TTC549 (cell line): ENCODE results near the gene AGAP3.

Experiments
- FAIRE-seq: peaks from 2 replicates; lab custom pipeline; 2012; peaks lifted over from hg19 to GRCh38; lab: Jason Lieb, UNC

The AGAP3 gene

GRCh38 chr7:151074817-151075661, 11.2 kb upstream of the AGAP3 start:
- FAIRE-seq, result no peak

- FAIRE-seq, result no peak
Observed at GRCh38 chr7:151075662-151075971, 10.7 kb upstream of the AGAP3 start.

GRCh38 chr7:151075978-151076426, 10.3 kb upstream of the AGAP3 start:
- FAIRE-seq, result no peak

- FAIRE-seq, result no peak
Observed at GRCh38 chr7:151076863-151077704, 9.2 kb upstream of the AGAP3 start.

- FAIRE-seq, result no peak
Observed at GRCh38 chr7:151077705-151078232, 8.5 kb upstream of the AGAP3 start.

GRCh38 chr7:151078233-151079040, 7.8 kb upstream of the AGAP3 start:
- FAIRE-seq, result no peak

GRCh38 chr7:151079199-151079910, 6.9 kb upstream of the AGAP3 start:
- FAIRE-seq, result no peak

- no peak for FAIRE-seq
Observed at GRCh38 chr7:151080067-151080521, 6.2 kb upstream of the AGAP3 start.

GRCh38 chr7:151080522-151081169, 5.6 kb upstream of the AGAP3 start, which contains the start of gene FASTK:
Gene FASTK (minus strand): TSS chr7:151080809. CDS start chr7:151080766, 43 bp downstream.
- no peak for FAIRE-seq

- FAIRE-seq, result no peak
Observed at GRCh38 chr7:151081170-151082101, 4.8 kb upstream of the AGAP3 start.

- no peak for FAIRE-seq
Observed at GRCh38 chr7:151082141-151083070, 3.9 kb upstream of the AGAP3 start.

GRCh38 chr7:151083071-151083823, 3.0 kb upstream of the AGAP3 start, which contains the start of gene TMUB1:
Gene TMUB1 (minus strand): TSS chr7:151083493. CDS start chr7:151082563, 930 bp downstream.
- FAIRE-seq, result no peak

- no peak for FAIRE-seq
Observed at GRCh38 chr7:151083824-151084160, 2.5 kb upstream of the AGAP3 start.

- no peak for FAIRE-seq
Observed at GRCh38 chr7:151085329-151085690, 965 bp upstream of the AGAP3 start.

GRCh38 chr7:151086802-151087244, 548 bp downstream of the AGAP3 start:
- FAIRE-seq, result no peak

GRCh38 chr7:151087245-151088018, 1.2 kb downstream of the AGAP3 start:
- FAIRE-seq, result no peak
